GM15510 (cell line): ENCODE results near the gene GRIA1.

Source experiments
- POLR2A ChIP-seq: IDR thresholded peaks from 3 replicates; pipeline ENCODE4 v1.6.1; 2011; ENCODE audit warnings: borderline replicate concordance; ENCODE audit not compliant: insufficient read length; ENCODE audit errors: extremely low read depth

GRIA1 gene

DNA sequence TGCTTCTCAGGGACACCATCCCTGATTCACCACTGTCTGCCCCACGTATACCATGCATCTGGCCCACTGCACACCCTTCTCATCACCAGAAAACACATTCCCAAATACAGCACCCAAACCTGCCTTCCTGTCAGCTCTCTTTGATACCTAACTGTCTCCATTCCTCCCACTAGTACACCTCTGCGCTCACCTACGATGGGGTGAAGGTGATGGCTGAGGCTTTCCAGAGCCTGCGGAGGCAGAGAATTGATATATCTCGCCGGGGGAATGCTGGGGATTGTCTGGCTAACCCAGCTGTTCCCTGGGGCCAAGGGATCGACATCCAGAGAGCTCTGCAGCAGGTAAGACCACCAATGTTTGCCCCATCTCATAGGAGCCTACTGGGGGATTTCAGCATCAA is 186.4 kb downstream of the GRIA1 start:
- TF ChIP-seq POLR2A, result no peak

DNA sequence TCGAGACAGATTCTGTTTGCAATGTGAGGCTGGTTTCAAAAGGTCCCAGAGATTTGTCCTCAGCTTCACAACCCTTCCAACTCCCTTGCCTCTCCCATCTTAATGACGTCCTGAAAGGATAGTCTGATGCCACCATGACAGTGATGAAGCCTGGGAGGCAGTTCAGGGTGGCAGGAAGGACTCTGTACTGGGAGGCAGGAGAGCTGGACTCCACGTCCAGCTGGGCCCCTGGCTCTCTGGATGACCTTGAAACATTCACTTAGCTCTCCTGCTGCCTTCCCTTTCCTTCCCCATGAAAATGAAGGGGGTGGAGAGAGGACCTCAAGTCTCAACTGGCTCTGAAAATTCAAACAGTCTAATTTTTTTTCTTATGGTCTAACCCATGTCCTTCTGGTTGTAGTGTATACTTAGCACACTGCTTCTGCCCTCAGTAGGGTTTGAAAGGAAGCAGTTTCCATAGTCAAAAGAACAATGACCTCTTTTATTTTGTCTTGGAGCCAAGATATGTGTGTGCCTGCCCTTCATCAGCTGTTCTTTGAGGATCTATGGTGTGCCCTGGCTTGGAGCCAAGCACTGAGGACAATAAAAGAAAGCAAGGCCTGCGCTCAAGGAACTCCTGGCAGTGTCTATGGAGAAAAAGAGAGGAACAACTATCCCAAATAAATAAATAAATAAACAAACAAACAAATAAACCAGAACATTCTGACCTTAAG is 188.3 kb downstream of the GRIA1 start:
- no peak for TF ChIP-seq POLR2A

DNA sequence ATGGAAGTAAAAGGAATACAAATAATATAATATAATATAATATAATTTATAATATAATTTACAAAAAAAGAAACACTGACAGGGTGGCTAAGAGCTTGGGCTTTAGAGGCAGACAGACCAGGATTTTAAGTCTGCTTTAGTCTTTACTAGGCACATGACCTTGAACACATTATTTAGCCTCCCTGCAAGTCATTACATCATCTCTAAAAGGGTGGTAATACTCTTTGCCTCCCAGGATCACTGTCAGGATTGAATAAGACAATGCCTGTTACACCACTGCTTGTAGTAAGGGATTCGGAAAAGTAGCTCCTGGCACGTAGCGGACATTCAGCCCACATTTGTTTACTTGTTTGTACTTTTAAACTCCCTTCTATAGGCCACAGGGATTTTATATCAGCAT is 199.8 kb downstream of the GRIA1 start:
- TF ChIP-seq POLR2A, result no peak

DNA sequence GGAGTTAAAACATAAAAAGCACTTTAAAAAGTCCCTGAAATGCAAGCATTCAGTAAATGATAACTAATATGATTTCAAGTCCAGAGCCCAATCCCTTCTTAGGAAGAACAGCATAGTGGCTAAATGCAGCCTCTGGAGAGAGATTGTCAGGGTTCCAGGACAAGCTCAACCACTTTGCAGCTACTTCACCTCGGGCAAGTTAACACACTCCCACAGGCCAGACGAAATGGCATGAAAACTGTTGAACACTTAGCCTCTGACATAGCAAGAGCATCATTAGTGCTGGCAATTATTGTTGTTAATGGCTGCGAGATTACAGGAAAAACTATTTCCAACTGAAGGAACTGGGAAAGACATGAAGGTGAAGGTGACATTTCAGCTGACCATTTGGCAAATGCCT is 205.8 kb downstream of the GRIA1 start:
- TF ChIP-seq POLR2A, result no peak

DNA sequence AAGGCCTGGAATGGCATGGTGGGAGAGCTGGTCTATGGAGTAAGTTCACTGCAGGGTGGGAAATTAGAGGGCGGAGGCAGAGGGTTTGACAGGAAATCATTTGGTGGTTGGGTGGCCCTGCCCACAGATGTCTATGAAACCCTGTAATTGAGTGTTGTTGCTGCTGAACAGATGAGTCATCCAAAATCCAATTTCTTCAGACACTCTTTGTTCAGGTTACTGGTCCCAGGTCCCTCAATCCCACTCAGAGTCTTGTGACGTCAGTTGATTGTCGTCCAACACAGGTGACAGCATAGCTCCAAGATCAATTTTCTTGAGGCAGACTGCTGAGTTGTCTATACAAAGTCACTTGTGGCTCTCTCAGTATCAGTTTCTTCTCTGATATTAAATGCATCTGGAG is 208.6 kb downstream of the GRIA1 start:
- no peak for TF ChIP-seq POLR2A

DNA sequence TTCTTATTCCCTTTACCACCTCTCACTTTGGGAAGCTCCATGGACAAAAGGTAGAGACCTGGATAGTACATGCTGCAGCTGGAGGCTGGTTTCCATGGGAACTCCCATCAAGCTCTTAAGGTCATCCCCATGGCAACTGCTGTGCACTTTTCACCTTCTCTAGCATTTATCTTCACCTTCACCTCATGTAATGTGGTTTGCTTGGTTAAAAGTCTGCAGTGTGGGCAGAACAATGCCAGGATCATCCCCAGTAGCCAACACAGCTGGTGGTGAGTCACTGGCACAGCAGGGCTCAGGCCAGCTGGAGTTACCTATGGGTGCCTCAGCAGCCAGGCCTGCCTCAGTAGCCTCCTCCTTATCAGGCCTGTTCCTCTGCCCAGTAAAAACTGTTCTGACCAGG is 210.5 kb downstream of the GRIA1 start:
- TF ChIP-seq POLR2A, result no peak

DNA sequence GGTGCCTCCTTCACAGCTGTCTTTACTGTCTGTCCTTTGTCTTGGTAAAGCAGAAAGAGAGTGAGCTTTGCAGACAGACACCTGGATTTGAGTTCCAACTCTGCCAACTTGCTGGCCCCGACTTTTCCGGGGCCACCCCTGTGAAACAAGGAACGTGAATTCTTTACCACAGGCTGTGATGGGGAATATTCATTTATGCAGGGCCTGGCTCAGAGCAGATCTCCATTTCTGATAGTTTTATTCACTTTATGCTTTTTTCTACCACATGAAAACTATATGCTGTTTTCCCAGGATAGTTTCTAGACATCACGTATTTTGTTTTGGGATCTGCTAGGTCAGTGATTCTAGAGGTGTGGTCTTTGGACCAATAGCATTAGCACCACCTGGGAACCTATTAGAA is 211.8 kb downstream of the GRIA1 start:
- no peak for TF ChIP-seq POLR2A

DNA sequence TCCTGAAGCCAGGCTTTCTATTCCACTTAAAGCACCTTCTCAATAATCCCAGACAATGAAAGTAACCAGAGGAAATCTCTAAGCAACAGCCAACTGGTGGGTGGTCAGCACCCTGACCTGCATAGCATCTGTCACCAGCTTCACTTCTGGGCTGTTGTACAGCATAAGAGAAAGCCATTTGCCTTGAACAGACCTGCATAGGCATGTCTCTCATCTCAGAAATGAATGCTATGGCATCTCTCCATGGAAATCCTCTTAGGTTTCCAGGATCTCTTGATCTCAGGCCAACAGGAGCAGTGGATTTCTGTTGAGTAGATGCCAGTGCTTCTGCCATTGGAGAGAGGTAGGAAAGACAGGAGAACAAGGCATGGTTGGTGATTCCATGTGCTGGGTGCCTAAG is 213.6 kb downstream of the GRIA1 start:
- no peak for TF ChIP-seq POLR2A

DNA sequence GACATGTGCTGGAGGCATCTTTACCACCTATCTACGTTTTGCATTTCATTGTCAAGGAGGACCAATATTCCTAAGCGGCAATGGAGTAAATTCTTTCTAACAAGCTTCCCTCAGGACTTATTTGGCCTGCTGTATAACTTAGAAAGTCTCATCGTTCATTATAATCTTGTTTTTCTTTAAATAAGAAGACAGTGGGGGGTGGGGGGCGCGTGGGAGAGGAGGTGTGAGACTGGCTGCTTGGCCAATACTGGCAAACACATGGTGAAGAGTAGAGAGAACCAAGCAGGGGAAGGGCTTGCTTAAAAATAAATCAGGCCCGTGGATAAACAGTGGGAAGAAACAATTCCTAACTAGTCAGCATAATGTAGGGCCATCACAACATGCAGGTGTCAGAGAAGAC is 217.2 kb downstream of the GRIA1 start:
- TF ChIP-seq POLR2A, result no peak

DNA sequence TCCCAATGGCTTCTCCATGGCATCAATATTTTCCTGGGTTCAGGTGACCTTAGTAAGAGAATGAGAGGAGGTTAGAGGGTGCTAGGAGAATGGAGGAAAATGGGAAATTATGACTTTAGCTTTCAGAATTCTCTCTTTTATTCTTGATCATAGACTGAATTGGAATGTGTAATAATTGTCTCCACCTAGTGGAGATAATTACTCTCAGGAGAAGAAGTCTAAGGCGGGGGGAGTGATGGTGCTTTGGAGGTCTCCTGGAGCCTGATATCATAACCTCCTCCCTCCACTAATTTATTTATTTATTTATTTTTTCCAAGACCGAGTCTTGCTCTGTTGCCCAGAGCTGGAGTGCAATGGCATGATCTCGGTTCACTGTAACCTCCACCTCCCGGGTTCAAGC is 221.3 kb downstream of the GRIA1 start:
- TF ChIP-seq POLR2A, result no peak

DNA sequence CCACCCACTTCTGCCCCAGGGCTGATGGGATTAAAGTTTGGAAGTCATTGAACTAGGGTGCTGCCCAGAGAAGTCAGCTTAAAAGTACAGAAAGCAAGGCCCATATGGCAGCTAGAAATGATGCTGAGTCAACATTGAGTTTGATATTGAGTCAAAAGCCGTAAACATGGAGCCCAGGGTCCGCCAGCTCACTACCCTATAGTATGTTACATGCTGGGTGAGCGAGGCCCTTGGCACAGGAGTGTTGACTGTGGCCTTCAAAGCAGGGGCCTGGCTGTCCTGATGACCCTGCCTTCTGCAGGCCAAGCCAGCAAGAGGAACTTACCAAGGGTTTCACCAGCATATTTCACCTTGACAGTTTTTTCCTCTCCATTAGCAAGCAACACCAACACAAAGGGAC is 222.5 kb downstream of the GRIA1 start:
- TF ChIP-seq POLR2A, result no peak

DNA sequence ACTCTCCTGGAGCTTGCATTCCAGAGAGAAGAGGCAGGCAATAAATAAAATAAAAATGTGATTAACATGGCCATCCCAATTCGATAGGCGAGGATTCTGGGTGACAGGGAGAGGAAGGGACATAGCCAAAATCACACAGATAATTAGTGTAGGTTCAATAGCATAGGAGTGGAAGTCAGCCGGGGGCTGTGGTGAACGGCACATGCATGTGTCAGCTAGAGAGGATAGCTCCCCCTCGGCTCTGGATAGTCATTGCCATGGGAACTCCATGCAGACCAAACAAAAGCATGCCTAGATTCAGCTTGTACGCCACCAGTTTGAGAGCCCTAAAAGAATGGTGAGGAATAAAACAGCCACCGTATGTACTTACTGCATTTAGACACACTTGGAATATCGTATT is 223.5 kb downstream of the GRIA1 start:
- no peak for TF ChIP-seq POLR2A

DNA sequence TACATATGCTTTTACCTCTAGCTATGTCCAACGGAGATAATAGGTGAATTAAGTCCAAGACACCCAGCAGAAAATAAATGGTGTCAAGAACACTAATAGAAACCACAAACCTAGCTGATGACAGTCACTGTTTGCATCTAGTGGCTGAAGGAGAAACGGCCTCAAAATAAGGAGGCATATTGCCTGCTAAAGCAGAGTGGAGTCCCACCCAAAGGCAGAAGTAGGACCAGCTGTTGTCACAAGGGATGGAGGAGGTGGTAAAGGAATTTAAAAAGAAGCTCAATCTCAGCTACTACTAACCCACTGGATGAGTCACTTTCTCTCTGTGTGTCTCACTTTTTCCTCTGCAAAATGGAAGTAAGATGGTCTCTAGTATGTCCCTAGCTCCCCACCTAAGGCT is 224.3 kb downstream of the GRIA1 start:
- no peak for TF ChIP-seq POLR2A

DNA sequence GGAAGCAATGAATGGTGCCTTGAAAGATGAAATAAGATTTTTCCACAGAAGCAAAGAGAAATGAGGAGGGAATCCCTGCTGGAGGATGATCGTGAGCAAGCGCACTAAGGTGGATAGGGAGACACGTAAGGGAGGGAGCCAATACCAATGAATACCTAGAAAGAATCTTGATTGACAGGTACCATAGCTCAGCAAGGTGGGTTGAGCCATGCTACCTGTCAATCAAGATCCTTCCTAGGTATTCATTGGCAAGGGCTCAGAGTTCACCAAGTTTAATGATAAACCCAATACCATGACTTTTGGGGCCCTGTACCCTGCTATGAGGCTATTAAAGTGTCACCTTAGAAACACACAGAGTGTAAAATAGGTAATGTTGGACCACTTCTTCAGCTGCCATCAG is 226.8 kb downstream of the GRIA1 start:
- no peak for TF ChIP-seq POLR2A

DNA sequence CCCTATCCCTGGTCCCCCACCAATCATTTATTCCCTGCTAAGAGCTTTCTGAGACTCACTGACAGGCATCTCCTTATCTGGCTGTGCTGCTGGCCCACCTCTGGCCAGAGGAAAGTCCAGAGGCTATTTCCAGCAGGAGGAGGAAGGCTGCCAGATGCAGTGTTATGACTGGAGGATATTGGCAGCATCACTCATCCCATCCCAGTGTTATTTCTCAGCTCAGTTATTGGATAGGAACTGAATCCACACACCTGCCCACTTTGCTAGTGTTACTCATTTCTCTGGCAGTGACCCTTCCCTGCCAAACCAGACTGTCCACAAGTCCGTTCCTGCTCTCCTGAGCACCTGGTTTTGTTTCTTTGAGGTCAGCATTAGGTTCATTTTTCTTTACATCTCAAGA is 228.2 kb downstream of the GRIA1 start:
- no peak for TF ChIP-seq POLR2A

DNA sequence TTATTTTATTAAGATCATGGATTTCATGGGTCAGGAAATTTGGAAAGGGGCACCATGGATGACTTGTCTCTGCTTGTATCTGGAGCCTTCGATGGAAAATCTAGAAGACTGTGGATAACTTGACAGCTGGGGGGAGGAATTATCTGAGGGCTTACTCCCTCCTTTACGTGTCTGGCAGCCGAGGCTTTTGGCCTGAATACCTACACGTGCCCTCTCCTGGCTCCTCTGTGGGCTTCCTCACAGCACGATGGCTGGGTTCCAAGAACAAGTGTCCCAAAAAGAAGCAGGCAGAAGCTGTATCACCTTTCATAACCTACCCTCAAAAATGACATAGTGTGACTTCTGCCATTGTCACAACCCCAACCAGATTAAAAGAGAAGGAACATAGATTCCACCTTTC is 228.9 kb downstream of the GRIA1 start:
- no peak for TF ChIP-seq POLR2A

DNA sequence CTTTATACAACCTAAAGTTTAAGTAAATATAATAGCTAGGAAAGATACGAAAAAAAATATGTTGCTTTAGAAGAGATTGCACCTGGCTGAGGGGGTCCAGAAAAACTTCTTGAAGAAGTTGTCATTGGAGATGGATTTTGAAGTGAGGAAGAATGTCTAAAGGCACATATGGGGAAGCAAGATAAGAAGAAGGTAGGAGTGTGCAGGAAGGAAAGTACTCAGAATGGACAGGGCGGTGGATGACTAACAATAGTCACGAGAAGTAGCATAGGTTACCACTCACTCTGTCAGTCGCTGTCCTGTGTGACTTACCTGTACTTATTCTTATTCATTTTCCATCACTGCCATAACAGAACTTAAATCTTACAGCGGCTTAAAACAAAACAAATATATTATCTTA is 251.6 kb downstream of the GRIA1 start:
- TF ChIP-seq POLR2A, result no peak
